IPS DF 6.9 (cell line): ENCODE results near the gene TAOK2.
"Not testable (repeated sequence)": the region's sequence is repeated elsewhere in the genome, so short reads cannot be mapped to it uniquely, and the experiment has no call there.

ENCODE experiments used
- DNase-seq: peaks from one replicate; pipeline ENCODE4 v3.0.0-alpha.2; 2013; ENCODE audit warnings: low read depth, low spot score
- H3K27ac ChIP-seq: one replicate; pipeline ENCODE4 v1.5.1; 2013; ENCODE audit warnings: low read length, control low read depth
- H3K27me3 ChIP-seq: 2 replicates; pipeline ENCODE4 v1.6.1; 2013; ENCODE audit warnings: mild to moderate bottlenecking, low read length; ENCODE audit not compliant: control insufficient read depth, insufficient read depth
- H3K36me3 ChIP-seq: 2 replicates; pipeline ENCODE4 v1.6.1; 2013; ENCODE audit warnings: low read length; ENCODE audit not compliant: control insufficient read depth, insufficient read depth
- H3K4me1 ChIP-seq: 2 replicates; pipeline ENCODE4 v1.6.1; 2013; ENCODE audit warnings: low read length; ENCODE audit not compliant: control insufficient read depth, insufficient read depth
- H3K4me3 ChIP-seq: 2 replicates; pipeline ENCODE4 v1.5.1; 2013; ENCODE audit warnings: mild to moderate bottlenecking, low read length
- H3K9me3 ChIP-seq: 2 replicates; pipeline ENCODE4 v1.6.1; 2013; ENCODE audit warnings: low read length, inconsistent platforms; ENCODE audit not compliant: control insufficient read depth, insufficient read depth
- WGBS: extraction: QIAGEN DNeasy Blood & Tissue Kit; methylation state at CpG from one replicate; pipeline ENCODE4 v1.1.7; 2013; ENCODE audit warnings: mixed read lengths, missing lambda C conversion rate; ENCODE audit not compliant: insufficient read length, insufficient coverage; 5-methylcytosine and 5-hydroxymethylcytosine counted together

Gene TAOK2

GRCh38 chr16:30012598-30012997 is 38.9 kb downstream of the TAOK2 start:
- DNase-seq, H3K9me3 ChIP-seq, H3K36me3 ChIP-seq, H3K4me1 ChIP-seq, H3K27ac ChIP-seq, H3K4me3 ChIP-seq, H3K27me3 ChIP-seq: not testable (repeated sequence)
- WGBS = no CpG with 5 or more reads among the region's 14 CpGs

GRCh38 chr16:30015450-30015849 is 41.8 kb downstream of the TAOK2 start:
- not testable (repeated sequence) for H3K36me3 ChIP-seq, H3K27me3 ChIP-seq, DNase-seq, H3K4me1 ChIP-seq, H3K9me3 ChIP-seq, H3K4me3 ChIP-seq, H3K27ac ChIP-seq
- WGBS = no CpG with 5 or more reads among the region's 7 CpGs

GRCh38 chr16:30016555-30017276 is 43.0 kb downstream of the TAOK2 start:
- Histone ChIP-seq H3K4me1 (no peaks in the 10 kb centered on the region), H3K36me3 (no peaks in the 10 kb centered on the region), H3K27me3 (no peaks in the 10 kb centered on the region), H3K4me3 (no peak overlapping the region), H3K9me3 (no peaks in the 10 kb centered on the region), H3K27ac (no peak overlapping the region)
- DNase-seq = no peak
- WGBS = no CpG with 5 or more reads among the region's 8 CpGs

GRCh38 chr16:30017277-30017656 is 43.6 kb downstream of the TAOK2 start:
- Histone ChIP-seq H3K27me3 (no peaks in the 10 kb centered on the region), H3K4me3 (no peak overlapping the region), H3K4me1 (no peaks in the 10 kb centered on the region), H3K36me3 (no peaks in the 10 kb centered on the region), H3K27ac (no peak overlapping the region), H3K9me3 (no peaks in the 10 kb centered on the region)
- no CpG with 5 or more reads among the region's 2 CpGs for WGBS
- no peak for DNase-seq

- H3K9me3 ChIP-seq, H3K36me3 ChIP-seq, H3K4me3 ChIP-seq, H3K4me1 ChIP-seq, H3K27me3 ChIP-seq, H3K27ac ChIP-seq, DNase-seq: not testable (repeated sequence)
- no CpG with 5 or more reads among the region's 4 CpGs for WGBS
Observed at GRCh38 chr16:30017937-30018336, 44.3 kb downstream of the TAOK2 start.

- no CpG with 5 or more reads among the region's 4 CpGs for WGBS
- no peak for DNase-seq
Observed at GRCh38 chr16:30018731-30019158, 45.1 kb downstream of the TAOK2 start.

GRCh38 chr16:30022887-30023286 is 49.2 kb downstream of the TAOK2 start, which contains the start of gene C16orf92:
Gene C16orf92 (plus strand): TSS chr16:30023198. CDS start chr16:30023341, 143 bp downstream.
- no CpG with 5 or more reads among the region's 6 CpGs for WGBS
- DNase-seq = no peak
- Histone ChIP-seq H3K9me3 (no peaks in the 10 kb centered on the region), H3K27me3 (no peaks in the 10 kb centered on the region), H3K4me1 (no peaks in the 10 kb centered on the region), H3K4me3 (no peak within 1 kb of the TSS), H3K27ac (no peak within 1 kb of the TSS), H3K36me3 (no peaks in the 10 kb centered on the region; the same call in 1 of the 2 replicates)

More at GRCh38 chr16:30018731-30019158, 45.1 kb downstream of the TAOK2 start:
- no peaks in the 10 kb centered on the region for H3K27me3 ChIP-seq
- H3K36me3 ChIP-seq = no peaks in the 10 kb centered on the region
- no peak overlapping the region for H3K27ac ChIP-seq
- H3K9me3 ChIP-seq = no peaks in the 10 kb centered on the region
- H3K4me1 ChIP-seq = no peaks in the 10 kb centered on the region
- H3K4me3 ChIP-seq = no peak overlapping the region

GRCh38 chr16:30023586-30023985 is 49.9 kb downstream of the TAOK2 start:
- WGBS = no CpG with 5 or more reads among the region's 11 CpGs
- no peaks in the 10 kb centered on the region for H3K27me3 ChIP-seq
- no peaks in the 10 kb centered on the region; the same call in 1 of the 2 replicates for H3K36me3 ChIP-seq
- H3K9me3 ChIP-seq = no peaks in the 10 kb centered on the region
- H3K4me3 ChIP-seq = no peak overlapping the region
- H3K4me1 ChIP-seq = no peaks in the 10 kb centered on the region
- H3K27ac ChIP-seq = no peak overlapping the region
- no peak for DNase-seq

- Histone ChIP-seq H3K27me3 (no peaks in the 10 kb centered on the region), H3K27ac (no peak overlapping the region), H3K9me3 (no peaks in the 10 kb centered on the region), H3K4me1 (peaks cover 4% of the 10 kb centered on the region), H3K4me3 (no peak overlapping the region), H3K36me3 (no peaks in the 10 kb centered on the region; the same call in 1 of the 2 replicates)
- DNase-seq = no peak
- WGBS = no CpG with 5 or more reads among the region's 16 CpGs
Observed at GRCh38 chr16:30024451-30024850, 50.8 kb downstream of the TAOK2 start.

GRCh38 chr16:30025156-30025555 is 51.5 kb downstream of the TAOK2 start:
- Histone ChIP-seq H3K27ac (no peak overlapping the region), H3K9me3 (no peaks in the 10 kb centered on the region), H3K4me1 (peaks cover 5% of the 10 kb centered on the region), H3K36me3 (no peaks in the 10 kb centered on the region; the same call in 1 of the 2 replicates), H3K4me3 (no peak overlapping the region), H3K27me3 (no peaks in the 10 kb centered on the region)
- DNase-seq = no peak
- no CpG with 5 or more reads among the region's 20 CpGs for WGBS

GRCh38 chr16:30025574-30025973 is 51.9 kb downstream of the TAOK2 start:
- WGBS = no CpG with 5 or more reads among the region's 7 CpGs
- Histone ChIP-seq H3K36me3 (no peaks in the 10 kb centered on the region; the same call in 1 of the 2 replicates), H3K9me3 (no peaks in the 10 kb centered on the region), H3K4me1 (peaks cover 5% of the 10 kb centered on the region), H3K4me3 (no peak overlapping the region), H3K27me3 (no peaks in the 10 kb centered on the region), H3K27ac (no peak overlapping the region)
- no peak for DNase-seq
